Osteoblast (primary cell): ENCODE results near the gene AMIGO1. TPM values are rescaled to one million over a fixed set of nuclear protein-coding genes. Genes with fewer than 3 reads are reported as not detected.
A peak's percentile ranks its signal among the peaks of the same experiment; 100 is the strongest.

ENCODE experiments used
- DNase-seq: peaks from one replicate; pipeline ENCODE4 v3.0.0; 2011; ENCODE audit warnings: low spot score, mixed read lengths; ENCODE audit not compliant: insufficient read length; ENCODE audit errors: missing footprints
- H2AFZ ChIP-seq: 2 replicates; pipeline ENCODE4 v1.6.0; 2011; ENCODE audit warnings: mild to moderate bottlenecking, low read length
- H3K27ac ChIP-seq: 2 replicates; pipeline ENCODE4 v1.5.1; 2011; ENCODE audit warnings: mild to moderate bottlenecking, low read depth, low read length, moderate library complexity
- H3K27me3 ChIP-seq: 2 replicates; pipeline ENCODE4 v1.6.0; 2012; ENCODE audit warnings: mild to moderate bottlenecking, control low read depth, inconsistent platforms, low read length, moderate library complexity; ENCODE audit not compliant: insufficient read depth
- H3K36me3 ChIP-seq: 2 replicates; pipeline ENCODE4 v1.5.1; 2011; ENCODE audit warnings: mild to moderate bottlenecking, low read length, control low read depth, moderate library complexity; ENCODE audit not compliant: insufficient read depth
- H3K4me1 ChIP-seq: 2 replicates; pipeline ENCODE4 v1.5.1; 2011; ENCODE audit warnings: mild to moderate bottlenecking, low read length, control low read depth, moderate library complexity; ENCODE audit not compliant: insufficient read depth
- H3K4me2 ChIP-seq: 2 replicates; pipeline ENCODE4 v1.6.0; 2011; ENCODE audit warnings: mild to moderate bottlenecking, low read length; ENCODE audit not compliant: insufficient read depth
- H3K4me3 ChIP-seq: fragments of 200-600 bp; sonication (generic); 3 replicates; pipeline ENCODE4 v1.5.1; 2012; ENCODE audit warnings: mild to moderate bottlenecking, low read length, inconsistent platforms; ENCODE audit not compliant: insufficient read depth
- H3K79me2 ChIP-seq: 2 replicates; pipeline ENCODE4 v1.6.0; 2012; ENCODE audit warnings: mild to moderate bottlenecking, low read length, control low read depth, inconsistent platforms; ENCODE audit not compliant: insufficient read depth
- H3K9me3 ChIP-seq: 2 replicates; pipeline ENCODE4 v1.5.1; 2011; ENCODE audit warnings: low read depth, low read length, control low read depth
- H4K20me1 ChIP-seq: 2 replicates; pipeline ENCODE4 v1.6.0; 2012; ENCODE audit warnings: mild to moderate bottlenecking, low read length, control low read depth; ENCODE audit not compliant: insufficient read depth
- CTCF ChIP-seq: IDR thresholded peaks from 2 replicates; pipeline ENCODE4 v1.5.1; 2011; ENCODE audit warnings: mild to moderate bottlenecking, low read depth, low read length, moderate library complexity; ENCODE audit errors: extremely low read depth
- total RNA-seq: library from RNA; depleted of rRNA; stranded (reverse); fragments of >200 nt; gene quantifications from 2 replicates; pipeline ENCODE4 v1.2.3, GENCODE V29; 2012

Gene AMIGO1
- total RNA-seq, 1 donor: 2.5 TPM

DNA sequence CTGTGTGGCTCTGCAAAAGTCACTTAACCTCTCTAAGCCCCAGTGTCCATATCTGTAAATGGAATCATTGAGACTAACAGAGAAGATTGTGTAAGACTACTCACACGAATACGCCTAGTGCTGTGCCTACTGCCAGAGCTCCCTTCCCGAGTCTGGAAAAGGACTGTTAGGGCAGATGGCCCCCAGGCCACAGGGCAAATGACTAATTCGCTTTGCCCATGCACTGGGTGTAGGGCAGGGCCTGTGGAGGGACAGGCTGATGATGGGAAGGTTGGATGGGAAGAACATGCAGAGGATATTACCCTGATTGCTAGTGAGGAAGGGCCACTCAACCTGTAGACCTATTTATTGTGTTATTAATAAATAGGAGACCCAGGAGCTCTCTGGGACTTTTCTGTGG lies 26.0 kb upstream of the AMIGO1 start:
- Histone ChIP-seq H3K36me3 (no peaks in the 10 kb centered on the region), H3K4me2 (no peak overlapping the region), H2AFZ (no peak overlapping the region), H3K27ac (no peak overlapping the region), H3K4me3 (no peak overlapping the region), H3K9me3 (no peaks in the 10 kb centered on the region), H4K20me1 (no peaks in the 10 kb centered on the region), H3K79me2 (no peaks in the 10 kb centered on the region), H3K4me1 (peaks cover 10% of the 10 kb centered on the region), H3K27me3 (no peaks in the 10 kb centered on the region)
- DNase-seq: no peak
- TF ChIP-seq CTCF: no peak

GRCh38 chr1:109534307-109534858 lies 24.9 kb upstream of the AMIGO1 start:
- TF ChIP-seq CTCF: no peak
- Histone ChIP-seq H3K4me3 (no peak overlapping the region), H2AFZ (no peak overlapping the region), H3K9me3 (no peaks in the 10 kb centered on the region), H3K4me2 (no peak overlapping the region), H3K27ac (no peak overlapping the region), H4K20me1 (no peaks in the 10 kb centered on the region), H3K79me2 (no peaks in the 10 kb centered on the region), H3K36me3 (no peaks in the 10 kb centered on the region), H3K27me3 (no peaks in the 10 kb centered on the region), H3K4me1 (peaks cover 10% of the 10 kb centered on the region)
- DNase-seq: no peak

DNA sequence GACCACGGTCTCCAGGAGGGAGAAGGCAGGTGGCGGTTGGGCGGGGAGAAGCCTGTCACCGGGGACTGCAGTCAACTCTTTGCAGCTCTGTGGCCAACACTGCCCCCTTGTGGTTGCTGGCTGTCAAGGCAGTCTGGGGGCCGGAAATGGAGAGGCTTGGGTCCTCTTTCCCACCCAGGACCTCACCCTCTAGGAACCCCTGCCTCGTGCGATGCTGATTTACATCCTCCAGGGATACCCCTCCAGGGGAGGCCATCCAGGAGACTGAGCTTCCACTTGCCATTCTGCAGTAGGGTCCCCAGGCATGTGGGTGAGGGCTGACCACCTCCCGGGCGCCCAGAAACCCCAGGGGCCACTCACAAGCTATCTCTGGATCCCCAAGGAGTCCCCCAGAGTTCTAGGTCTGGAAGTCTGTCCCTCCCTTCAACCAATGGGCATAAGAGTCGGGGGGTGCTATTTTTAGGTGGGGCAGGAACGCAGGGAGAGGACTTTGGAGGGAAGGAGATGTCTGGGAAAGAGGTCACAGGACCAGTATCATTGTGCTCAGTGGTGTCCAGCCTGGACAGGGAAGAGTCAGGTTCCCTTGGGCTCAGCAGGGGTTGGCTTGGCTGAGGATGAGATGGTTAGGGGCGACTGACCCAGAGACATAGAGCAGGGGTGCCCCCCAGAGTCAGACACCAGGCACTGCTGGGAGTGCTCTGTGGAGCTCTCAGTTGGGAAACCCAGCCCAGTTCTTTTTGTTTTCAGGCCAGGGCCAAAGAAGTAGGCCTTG lies 23.0 kb upstream of the AMIGO1 start:
- Histone ChIP-seq H3K4me2 (peak overlapping the region; percentile 82), H3K79me2 (no peaks in the 10 kb centered on the region), H3K36me3 (no peaks in the 10 kb centered on the region), H3K27me3 (peaks cover 1% of the 10 kb centered on the region), H3K9me3 (no peaks in the 10 kb centered on the region), H3K4me1 (peaks cover 10% of the 10 kb centered on the region), H2AFZ (peak overlapping the region; percentile 91), H3K4me3 (peak overlapping the region; percentile 60), H4K20me1 (no peaks in the 10 kb centered on the region), H3K27ac (peak overlapping the region; percentile 20)
- TF ChIP-seq CTCF: peak; percentile 83
- peak; percentile 92 for DNase-seq

DNA sequence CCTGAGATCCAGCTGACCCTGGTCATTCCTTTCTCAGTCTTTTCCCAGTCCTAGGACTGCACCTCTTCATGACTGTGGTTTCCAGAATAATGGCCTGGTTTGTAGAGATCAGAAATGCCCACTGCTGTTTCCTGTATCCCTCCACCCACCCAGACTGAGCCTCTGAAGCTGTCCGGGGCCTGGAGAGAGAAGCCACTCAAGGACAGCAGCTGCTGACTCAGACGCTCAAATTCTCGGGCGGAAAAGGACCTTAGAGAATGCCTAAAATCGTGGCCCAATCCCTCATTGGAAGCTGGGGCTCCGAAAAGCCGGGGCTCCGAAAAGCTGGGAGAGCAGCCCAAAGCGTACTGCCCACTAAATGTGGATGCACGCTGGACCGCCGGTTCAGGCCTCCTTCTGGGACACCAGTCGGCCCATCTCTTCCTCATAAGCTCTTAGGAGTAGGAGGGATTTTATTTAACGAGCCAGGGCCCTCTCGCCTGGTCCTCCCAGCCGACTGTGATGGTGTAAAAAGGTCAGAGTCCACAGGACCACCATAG lies 22.4 kb upstream of the AMIGO1 start:
- no peaks in the 10 kb centered on the region for H3K79me2 ChIP-seq
- peaks cover 6% of the 10 kb centered on the region for H3K27me3 ChIP-seq
- H3K36me3 ChIP-seq: no peaks in the 10 kb centered on the region
- peak overlapping the region; percentile 82 for H3K4me2 ChIP-seq
- DNase-seq: peak; percentile 25
- no peaks in the 10 kb centered on the region for H3K9me3 ChIP-seq
- no peak for TF ChIP-seq CTCF
- H2AFZ ChIP-seq: peak overlapping the region; percentile 91
- peaks cover 10% of the 10 kb centered on the region for H3K4me1 ChIP-seq
- H3K4me3 ChIP-seq: peak overlapping the region; percentile 60
- H3K27ac ChIP-seq: no peak overlapping the region
- no peaks in the 10 kb centered on the region for H4K20me1 ChIP-seq
